HG03060 (cell line): Measurements from ENCODE around the gene EARS2.
A peak's percentile ranks its signal among the peaks of the same experiment; 100 is the strongest.

Source experiments
- ATAC-seq: cut with Tn5 transposase; IDR thresholded peaks from one replicate; pipeline ENCODE4 v1.9.1; 2021; ENCODE audit warnings: low read depth, moderate number of reproducible peaks; ENCODE audit not compliant: unreplicated experiment

EARS2 gene

GRCh38 chr16:23508589-23509440, 48.3 kb downstream of the EARS2 start:
- no peak for ATAC-seq

- no peak for ATAC-seq
Observed at GRCh38 chr16:23506606-23506994, 50.5 kb downstream of the EARS2 start.

- no peak for ATAC-seq
Observed at GRCh38 chr16:23505671-23506605, 51.2 kb downstream of the EARS2 start.

- ATAC-seq, result no peak
Observed at GRCh38 chr16:23505180-23505665, 51.9 kb downstream of the EARS2 start.

- peak; percentile 67 for ATAC-seq
Observed at GRCh38 chr16:23504453-23505179, 52.5 kb downstream of the EARS2 start.

GRCh38 chr16:23504076-23504452, 53.1 kb downstream of the EARS2 start:
- no peak for ATAC-seq

- ATAC-seq, result no peak
Observed at GRCh38 chr16:23502466-23502865, 54.7 kb downstream of the EARS2 start.

- ATAC-seq, result no peak
Observed at GRCh38 chr16:23501291-23501690, 55.9 kb downstream of the EARS2 start.

GRCh38 chr16:23500862-23501225, 56.3 kb downstream of the EARS2 start:
- ATAC-seq, result no peak

GRCh38 chr16:23500212-23500861, 56.8 kb downstream of the EARS2 start:
- ATAC-seq, result no peak

- ATAC-seq, result no peak
Observed at GRCh38 chr16:23499801-23500200, 57.3 kb downstream of the EARS2 start.

- no peak for ATAC-seq
Observed at GRCh38 chr16:23498863-23499262, 58.3 kb downstream of the EARS2 start.

GRCh38 chr16:23497543-23497868, 59.6 kb downstream of the EARS2 start:
- no peak for ATAC-seq

- no peak for ATAC-seq
Observed at GRCh38 chr16:23496821-23497542, 60.2 kb downstream of the EARS2 start.

GRCh38 chr16:23495671-23496070, 61.5 kb downstream of the EARS2 start:
- no peak for ATAC-seq

GRCh38 chr16:23494188-23494587, 63.0 kb downstream of the EARS2 start:
- no peak for ATAC-seq

- no peak for ATAC-seq
Observed at GRCh38 chr16:23491490-23492391, 65.4 kb downstream of the EARS2 start.

- ATAC-seq, result no peak
Observed at GRCh38 chr16:23486480-23486879, 70.7 kb downstream of the EARS2 start.

- ATAC-seq, result no peak
Observed at GRCh38 chr16:23485841-23486240, 71.3 kb downstream of the EARS2 start.
